HUDEP-2 (cell line): ENCODE data around the gene PRKAR2A.
"Not testable (repeated sequence)": the region's sequence is repeated elsewhere in the genome, so short reads cannot be mapped to it uniquely, and the experiment has no call there.

Experiments
- DNase-seq, 76 experiments: peaks; one replicate each; lab custom pipeline; 2025; ENCODE audit not compliant: unreplicated experiment in 76 of 76; lab: John Stamatoyannopoulos, UW

The PRKAR2A gene

GRCh38 chr3:48784426-48785120 is 63.1 kb downstream of the PRKAR2A start:
- no peak for DNase-seq

DNA sequence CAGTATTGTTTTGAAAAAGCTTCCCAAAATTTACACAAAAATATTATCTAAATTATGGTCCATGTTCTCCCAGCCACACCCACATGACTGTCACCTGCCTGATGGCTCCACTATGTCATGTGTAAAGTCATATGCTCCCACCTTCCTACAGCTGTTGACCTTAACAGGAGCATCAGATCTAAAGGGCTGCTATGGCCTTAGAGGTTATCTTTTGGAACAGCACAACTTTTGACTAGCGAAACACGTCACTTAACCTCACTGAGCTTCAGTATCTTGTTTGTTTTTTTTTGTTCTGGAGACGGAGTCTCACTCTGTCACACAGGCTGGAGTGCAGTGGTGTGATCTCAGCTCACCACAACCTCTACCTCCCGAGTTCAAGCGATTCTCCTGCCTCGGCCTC is 64.4 kb downstream of the PRKAR2A start:
- DNase-seq, result peak in 2 of 76 experiments; percentile 1 to 11

DNA sequence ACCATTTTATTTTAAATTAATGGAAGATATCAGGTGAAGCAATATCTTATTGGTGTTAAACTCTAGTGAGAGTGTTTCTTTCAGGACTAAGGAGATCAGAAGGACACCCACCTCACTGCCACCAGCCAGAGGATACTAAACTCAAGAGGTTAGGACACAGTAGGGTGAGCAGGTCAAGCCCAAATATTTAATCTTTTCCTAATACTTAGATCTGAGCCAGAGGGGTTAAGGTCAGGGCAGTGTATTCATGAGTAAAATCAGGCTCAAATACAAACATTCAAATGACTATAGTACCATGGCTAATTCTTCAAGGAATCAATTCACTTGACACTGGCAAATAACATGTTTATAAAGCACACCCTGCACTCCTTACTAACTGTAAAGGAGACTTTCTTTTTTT is 65.6 kb downstream of the PRKAR2A start:
- DNase-seq, result no peak

DNA sequence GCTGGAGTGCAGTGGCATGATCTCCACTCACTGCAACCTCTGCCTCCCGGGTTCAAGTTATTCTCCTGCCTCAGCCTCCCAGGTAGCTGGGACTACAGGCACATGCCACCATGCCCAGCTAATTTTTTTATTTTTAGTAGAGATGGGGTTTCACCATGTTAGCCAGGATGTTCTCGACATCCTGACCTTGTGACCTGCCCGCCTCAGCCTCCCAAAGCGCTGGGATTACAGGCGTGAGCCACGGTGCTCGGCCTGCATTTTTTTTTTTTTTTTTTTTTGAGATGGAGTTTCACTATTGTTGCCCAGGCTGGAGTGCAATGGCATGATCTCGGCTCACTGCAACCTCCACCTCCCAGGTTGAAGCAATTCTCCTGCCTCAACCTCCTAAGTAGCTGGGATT is 69.1 kb downstream of the PRKAR2A start:
- not testable (repeated sequence) for DNase-seq

GRCh38 chr3:48776854-48777253 is 70.8 kb downstream of the PRKAR2A start:
- DNase-seq, result peak in 29 of 76 experiments; percentile 2 to 38 (median 11)

DNA sequence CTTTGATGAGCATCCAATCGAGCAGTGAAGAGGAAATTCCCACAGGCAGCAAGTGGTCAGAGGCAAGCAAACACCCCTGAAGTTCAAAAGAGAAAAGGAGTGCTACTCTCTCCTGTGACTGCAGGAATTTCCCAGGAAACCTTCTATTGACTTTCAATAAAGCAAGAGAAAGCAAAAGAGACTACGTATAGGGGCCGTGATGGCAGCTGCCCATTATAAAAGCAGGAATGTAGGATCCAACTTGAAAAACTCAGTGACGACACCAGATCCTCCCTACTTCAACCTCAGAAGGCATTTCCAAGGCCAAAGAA is 77.5 kb downstream of the PRKAR2A start:
- DNase-seq, result no peak

DNA sequence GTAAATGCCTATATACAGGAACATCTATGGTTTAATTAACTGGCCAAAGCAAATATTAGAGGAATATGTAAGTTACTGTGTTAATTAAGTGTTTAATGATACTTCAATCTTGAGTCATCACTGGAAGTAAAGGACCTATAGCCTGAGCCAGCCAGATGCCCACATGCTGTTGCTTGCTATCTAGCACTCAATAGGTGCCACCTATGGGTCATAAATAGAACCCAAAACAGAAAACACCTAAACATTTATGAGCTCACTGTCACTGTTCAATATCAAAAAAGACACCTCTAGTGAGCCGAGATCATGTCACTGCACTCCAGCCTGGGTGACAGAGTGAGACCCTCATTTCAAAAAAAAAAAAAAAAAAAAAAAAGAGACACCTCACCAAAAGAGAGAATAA is 82.3 kb downstream of the PRKAR2A start:
- peak in 5 of 76 experiments; percentile 2 to 23 (median 14) for DNase-seq

GRCh38 chr3:48762816-48763215 is 84.9 kb downstream of the PRKAR2A start:
- DNase-seq, result no peak

- DNase-seq, result not testable (repeated sequence)
These were observed 87.6 kb downstream of the PRKAR2A start for GRCh38 chr3:48759991-48760540.

DNA sequence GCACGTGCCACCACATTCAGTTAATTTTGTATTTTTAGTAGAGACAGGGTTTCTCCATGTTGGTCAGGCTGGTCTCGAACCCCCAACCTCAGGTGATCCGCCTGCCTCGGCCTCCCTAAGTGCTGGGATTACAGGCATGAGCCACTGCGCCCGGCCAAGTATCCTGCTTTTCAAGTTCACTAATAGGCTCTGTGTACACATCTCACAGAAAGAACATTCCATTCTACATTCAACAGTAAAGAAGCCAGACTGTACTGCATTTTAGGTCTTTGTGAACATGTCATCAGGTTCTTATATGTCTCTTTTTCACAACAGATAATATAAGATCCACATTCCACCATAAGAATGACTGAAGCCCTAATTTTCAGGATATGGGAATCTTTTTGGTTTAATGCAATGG is 88.1 kb downstream of the PRKAR2A start:
- not testable (repeated sequence) for DNase-seq

- no peak for DNase-seq
These were observed 88.6 kb downstream of the PRKAR2A start for GRCh38 chr3:48759071-48759470.

- no peak for DNase-seq
These were observed 91.0 kb downstream of the PRKAR2A start for GRCh38 chr3:48756640-48757039.

DNA sequence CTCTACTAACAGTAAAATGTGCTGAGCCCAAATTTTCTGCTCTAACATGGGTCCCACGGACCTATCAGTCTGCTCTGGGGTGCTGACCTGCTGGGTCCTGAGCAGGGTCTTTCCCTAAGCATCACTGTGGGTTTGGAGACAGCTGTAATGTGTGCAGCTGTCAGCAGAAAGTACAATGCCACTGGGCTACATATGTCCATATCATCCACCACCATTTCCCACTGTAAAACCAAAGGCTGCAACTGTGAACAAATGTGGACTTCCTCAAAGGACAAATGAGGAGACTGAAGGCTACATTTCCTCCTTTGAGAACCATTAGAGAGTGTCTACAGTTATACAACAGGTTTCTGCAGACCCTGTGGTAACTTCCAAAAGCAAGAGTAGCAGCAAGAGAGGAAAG is 96.8 kb downstream of the PRKAR2A start:
- DNase-seq, result no peak

DNA sequence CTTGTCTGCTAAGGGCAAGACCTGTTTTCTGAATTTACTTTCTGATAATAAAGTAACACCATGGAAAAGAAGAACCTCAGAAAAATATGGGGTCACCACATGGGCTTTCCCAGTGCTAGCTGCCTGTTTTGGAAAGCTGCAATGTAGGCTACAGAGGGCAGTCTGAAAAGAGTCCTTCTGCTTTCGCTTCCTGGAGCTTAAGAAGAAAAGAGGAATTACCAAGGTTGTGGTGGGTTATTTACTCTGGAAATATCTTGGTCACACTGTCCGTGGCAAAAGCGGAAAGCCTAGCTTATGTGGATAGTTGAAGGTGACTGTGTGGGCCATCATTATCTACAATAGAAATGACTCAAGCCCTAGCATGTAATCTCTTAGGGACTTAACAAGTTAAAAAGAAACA is 98.9 kb downstream of the PRKAR2A start:
- DNase-seq, result no peak

GRCh38 chr3:48747706-48748105 is 100.0 kb downstream of the PRKAR2A start:
- DNase-seq, result no peak

GRCh38 chr3:48747015-48747615 is 100.6 kb downstream of the PRKAR2A start:
- no peak for DNase-seq

GRCh38 chr3:48743773-48744172 is 103.9 kb downstream of the PRKAR2A start:
- DNase-seq, result no peak

DNA sequence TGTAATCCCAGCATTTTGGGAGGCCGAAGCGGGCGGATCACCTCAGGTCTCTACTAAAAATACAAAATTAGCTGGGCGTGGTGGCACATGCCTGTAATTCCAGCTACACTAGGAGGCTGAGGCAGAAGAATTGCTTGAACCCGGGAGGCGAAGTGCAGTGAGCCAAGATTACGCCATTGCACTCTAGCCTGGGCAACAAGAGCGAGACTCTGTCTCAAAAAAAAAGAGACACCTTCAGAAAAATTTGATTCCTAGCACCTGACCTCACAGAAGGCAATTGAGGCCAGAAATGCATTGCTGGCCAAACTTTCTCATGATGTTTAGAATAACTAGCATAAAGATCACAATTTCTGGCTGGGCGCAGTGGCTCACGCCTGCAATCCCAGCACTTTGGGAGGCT is 106.4 kb downstream of the PRKAR2A start:
- not testable (repeated sequence) for DNase-seq

GRCh38 chr3:48739955-48740823 is 107.5 kb downstream of the PRKAR2A start:
- DNase-seq, result peak in 65 of 76 experiments; percentile 2 to 74 (median 47)

DNA sequence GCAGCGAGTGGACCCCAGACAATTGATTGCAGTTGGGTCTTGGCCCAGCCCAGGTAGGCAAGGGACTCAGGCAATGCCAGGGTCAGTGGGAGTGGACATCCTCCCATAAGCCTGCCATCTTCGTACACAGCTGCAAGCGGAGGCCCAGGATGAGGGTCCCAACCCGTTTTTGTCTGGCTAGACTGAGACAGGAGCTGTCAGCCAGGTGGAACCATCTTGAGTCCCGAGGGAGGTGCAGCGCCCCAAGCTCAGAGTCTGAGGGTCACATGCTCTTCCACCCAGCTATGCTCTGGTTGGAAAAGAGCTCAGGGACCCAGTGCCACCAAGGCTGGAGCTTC is 108.1 kb downstream of the PRKAR2A start:
- no peak for DNase-seq

DNA sequence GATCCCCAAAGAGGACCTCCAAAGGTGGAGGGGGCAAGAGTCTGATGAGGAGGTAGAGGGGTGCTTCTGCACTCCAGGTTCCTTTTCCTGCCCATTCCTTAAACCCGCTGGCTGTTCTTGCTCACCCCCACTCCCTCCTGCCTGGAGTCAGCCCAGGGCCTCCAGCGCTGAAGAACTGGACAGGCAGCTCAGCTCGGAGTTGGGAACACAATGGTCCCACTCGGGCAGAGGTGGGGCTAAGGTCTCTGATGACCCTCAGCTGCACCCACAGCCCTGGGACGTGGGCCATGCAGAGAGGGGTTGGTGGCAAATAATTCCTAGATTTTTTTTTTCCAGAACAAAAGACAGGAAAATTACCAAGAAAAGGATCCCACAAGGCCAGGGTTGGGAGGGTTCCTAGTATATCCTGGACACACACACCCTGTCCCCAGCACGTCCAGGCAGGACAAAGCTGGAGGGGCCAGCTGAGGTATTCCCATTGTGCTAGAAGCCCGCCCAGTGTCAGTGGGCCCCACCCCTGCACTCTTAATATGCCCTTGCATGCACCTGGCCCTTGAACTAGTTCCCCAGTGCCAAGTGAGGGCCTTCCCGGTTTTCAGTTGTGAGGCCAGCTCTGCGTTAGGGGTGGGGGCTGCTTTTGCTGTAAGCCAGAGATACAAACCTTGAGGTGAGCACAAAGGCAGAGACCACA is 108.6 kb downstream of the PRKAR2A start:
- no peak for DNase-seq
